GM21528 (cell line): ENCODE data around the gene FAM83G.
"Not testable (repeated sequence)": the region's sequence is repeated elsewhere in the genome, so short reads cannot be mapped to it uniquely, and the experiment has no call there.

Experiments
- ATAC-seq: cut with Tn5 transposase; IDR thresholded peaks from one replicate; pipeline ENCODE4 v1.9.1; 2021; ENCODE audit warnings: mild to moderate bottlenecking, moderate library complexity; ENCODE audit not compliant: unreplicated experiment, low FRiP score

The FAM83G gene

GRCh38 chr17:18959071-18959844 is 45.3 kb downstream of the FAM83G start:
- ATAC-seq, result no peak

DNA sequence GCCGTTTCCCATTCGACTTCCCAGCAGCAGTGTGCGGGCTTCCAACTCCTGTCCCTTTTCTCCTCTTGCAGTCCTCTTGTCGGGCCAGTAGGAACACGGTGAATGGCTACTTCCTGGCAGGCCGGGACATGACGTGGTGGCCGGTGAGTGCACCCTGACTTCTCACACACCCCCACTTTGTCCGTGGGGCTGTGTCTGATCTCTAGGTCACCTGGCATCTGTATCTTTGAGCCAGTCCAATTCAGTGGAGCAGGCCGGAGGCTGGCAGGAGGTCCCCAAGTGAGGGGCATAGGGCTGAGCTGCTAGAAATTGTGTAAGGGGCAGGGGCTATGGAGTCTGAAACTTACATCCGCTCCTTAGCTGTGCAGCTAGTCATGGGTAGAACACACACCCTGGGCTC is 46.0 kb downstream of the FAM83G start:
- ATAC-seq, result no peak

- no peak for ATAC-seq
Measured at GRCh38 chr17:18957831-18958230, 46.7 kb downstream of the FAM83G start.

DNA sequence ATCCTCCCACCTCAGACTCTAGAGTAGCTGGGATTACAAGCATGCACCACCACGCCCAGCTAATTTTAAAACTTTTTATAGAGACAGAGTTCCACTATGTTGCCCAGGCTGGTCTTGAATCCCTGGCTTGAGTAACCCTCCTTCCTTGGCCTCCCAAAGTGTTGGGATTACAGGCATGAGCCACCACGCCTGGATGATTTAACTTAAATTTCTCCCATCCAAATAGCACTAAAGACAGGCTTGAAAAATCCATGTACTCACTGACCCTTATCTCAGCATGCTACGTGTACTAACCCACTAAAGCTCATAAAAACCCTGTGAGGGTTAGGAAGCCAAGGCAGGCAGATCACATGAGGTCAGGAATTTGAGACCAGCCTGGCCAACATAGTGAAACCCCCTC is 48.0 kb downstream of the FAM83G start:
- ATAC-seq, result no peak

DNA sequence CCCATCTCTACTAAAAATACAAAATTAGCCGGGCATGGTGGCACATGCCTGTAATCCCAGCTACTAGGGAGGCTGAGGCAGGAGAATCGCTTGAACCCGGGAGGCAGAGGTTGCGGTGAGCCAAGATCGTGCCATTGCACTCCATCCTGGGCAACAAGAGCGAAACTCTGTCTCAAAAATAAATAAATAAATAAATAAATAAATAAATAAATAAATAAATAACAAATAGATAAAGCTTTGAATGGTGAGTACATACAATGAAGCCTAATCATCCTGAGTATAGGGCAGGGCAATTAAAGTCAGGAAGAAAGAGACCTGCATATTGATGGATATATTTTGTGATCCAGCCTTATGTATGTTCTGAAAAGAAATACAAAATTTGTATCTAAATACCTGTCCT is 48.5 kb downstream of the FAM83G start:
- ATAC-seq, result not testable (repeated sequence)

DNA sequence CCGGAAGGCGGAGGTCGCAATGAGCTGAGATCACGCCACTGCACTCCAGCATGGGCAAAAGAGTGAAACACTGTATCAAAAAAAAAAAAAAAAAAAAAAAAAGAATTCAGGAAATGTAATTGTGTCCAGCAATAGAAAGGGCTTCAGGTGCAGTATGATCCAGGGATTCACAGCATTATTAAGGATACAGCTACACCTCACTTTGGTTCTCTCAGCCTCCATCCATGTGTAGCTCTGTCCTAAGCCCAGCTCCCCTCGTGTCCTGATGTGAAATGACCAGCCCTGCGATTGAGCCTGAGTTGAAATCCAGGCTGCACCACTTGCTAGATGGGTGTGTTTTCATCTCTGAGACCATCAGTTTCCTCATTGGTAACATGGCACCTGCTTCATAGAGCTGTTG is 49.6 kb downstream of the FAM83G start:
- no peak for ATAC-seq

DNA sequence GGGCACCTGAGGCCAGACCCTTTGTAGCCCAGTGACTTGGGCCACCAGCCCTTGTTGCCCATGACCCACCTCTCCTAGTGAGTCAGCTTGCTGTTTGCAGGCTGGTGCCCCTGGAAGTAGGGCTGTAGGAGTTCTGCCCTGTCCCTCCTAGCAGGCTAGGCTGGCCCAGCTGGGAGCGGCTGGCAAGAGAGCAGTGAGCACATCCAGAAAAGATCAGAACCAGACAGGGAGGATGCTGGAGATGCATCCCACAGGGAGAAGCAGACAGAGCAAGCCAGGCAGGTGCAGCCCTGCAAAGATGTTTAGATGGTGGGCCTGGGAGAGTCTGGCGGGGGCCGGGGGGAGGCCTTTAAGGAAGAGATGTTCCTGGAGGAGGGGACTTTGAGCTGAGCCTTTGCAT is 50.2 kb downstream of the FAM83G start:
- no peak for ATAC-seq

DNA sequence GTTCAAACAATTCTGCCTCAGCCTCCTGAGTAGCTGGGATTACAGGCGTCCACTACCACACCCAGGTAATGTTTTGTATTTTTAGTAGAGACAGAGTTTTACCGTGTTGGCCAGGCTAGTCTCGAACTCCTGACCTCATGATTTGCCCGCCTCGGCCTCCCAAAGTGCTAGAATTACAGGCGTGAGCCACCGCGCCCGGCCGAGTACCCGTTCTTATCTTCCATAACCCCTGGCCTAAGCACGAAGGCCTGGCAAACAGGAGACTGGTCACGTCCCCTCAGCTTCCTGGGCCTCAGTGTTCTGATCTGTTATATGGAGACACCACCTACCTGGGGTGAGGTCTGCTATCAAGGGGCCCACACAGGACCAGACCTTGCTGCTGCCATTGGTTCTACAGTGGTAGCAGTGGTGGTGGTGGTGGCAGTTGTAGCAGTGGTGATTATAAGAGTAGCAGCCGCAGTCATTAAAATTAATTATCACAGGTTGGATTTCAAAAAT is 51.3 kb downstream of the FAM83G start:
- no peak for ATAC-seq

DNA sequence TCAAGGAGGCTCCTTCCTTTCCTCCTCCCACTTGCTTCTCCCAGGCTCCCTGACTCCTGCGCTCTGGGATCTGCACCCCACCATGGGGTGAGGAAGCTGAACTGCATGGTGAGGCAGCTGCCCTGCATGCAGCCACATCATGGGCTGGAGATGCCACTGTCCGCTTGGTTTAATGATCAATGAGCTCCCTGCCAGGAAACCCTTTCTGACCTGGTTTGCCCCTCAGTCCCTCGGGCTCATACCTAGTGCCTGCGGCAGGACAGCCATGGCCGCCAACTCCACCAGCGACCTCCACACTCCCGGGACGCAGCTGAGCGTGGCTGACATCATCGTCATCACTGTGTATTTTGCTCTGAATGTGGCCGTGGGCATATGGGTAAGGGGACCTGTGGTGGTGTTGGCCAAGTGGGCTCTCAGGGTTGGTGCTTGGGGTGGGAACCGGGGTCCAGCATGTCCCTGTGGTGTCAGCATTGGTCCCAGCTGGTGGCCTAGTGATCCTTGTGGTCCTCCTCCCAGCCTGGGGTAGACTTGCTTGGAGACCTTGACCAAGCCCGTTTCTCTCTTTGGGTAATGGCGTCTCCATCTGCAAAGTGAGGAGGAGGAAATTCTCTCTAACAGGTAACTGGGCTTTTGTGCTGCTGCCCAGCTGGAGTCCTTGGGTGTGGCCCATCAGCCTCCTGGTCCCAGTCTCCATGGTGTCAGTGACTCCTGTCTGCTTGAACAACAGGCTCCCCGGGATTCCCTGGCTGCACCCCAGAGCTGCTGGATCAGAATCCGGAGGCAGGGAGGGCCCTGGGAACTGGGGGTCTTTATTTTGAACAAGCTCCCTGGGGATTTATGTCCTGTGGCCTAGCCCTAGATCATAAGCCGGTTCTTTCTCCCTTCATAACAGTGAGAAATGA is 52.4 kb downstream of the FAM83G start, which contains the start of gene SLC5A10:
TSS of gene SLC5A10 (plus strand) at position 225 of the 902 bp plus-strand sequence. CDS start at position 266, 41 bp downstream.
- ATAC-seq, result no peak

GRCh38 chr17:18950944-18951905 is 53.3 kb downstream of the FAM83G start:
- ATAC-seq, result no peak

- ATAC-seq, result no peak
Measured at GRCh38 chr17:18950346-18950745, 54.2 kb downstream of the FAM83G start.

DNA sequence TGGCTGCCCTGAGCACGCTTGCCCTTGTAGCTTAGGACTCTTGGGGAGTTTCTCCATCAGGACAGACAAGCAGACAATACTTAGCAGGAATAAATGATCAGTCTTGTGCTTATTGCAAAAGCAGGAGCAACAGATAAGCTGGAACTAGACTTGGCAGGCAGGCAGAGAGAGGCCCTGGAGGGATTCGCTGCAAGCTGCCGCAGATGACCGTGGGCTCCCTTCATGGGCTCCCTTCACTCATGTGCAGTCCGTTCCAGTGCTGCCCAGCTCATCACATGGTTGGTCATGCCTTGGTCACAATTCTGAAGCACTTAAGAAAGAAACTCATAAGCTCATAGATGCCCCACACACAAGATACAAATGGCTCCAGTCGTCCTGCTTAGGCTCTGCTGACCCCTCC is 55.0 kb downstream of the FAM83G start:
- no peak for ATAC-seq

DNA sequence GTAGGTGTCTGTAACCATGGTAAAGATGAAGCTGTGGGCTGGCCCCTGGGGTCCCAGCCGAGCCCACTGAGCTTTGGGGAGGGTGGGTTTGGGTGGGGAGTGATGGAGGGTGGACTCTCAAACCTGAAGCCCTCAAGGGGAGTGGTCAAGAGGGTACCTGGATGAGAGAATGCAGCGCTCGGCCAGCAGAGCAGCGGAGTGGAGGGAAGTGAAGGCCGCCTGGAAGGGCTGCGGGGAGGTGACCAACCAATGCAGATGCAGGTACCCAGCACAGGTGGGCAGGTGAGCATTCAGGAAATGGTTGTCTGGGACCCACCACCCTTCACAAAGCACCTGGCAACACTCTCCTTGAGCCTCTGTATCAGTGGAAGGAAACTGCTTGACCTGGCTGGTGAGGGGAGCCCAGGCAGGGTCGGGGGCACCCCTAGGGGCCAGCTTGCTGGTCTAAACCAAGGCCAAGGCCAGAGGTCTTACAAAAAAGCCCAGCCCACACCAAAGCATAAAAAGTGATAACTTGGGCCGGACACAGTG is 56.0 kb downstream of the FAM83G start:
- ATAC-seq, result no peak

- ATAC-seq, result no peak
Measured at GRCh38 chr17:18947866-18948265, 56.7 kb downstream of the FAM83G start.

DNA sequence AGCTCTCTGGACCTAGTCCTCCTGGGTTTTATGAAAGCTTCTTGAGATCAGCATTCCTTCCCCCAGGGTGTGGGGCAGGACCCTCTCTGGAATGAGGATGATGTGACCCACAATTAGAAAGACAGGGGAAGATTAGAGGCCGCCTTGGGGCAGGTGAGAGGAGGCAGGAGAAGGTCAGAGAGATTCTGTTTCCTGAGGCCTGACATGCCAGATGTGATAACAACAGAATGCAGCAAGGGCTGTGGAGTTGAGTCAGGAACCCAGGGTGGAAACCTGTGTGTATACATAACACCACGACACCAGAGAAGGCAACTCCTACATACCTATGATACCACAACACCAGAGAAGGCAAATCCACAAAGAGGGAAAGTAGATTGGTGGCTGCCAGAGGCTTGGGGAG is 58.0 kb downstream of the FAM83G start:
- no peak for ATAC-seq

DNA sequence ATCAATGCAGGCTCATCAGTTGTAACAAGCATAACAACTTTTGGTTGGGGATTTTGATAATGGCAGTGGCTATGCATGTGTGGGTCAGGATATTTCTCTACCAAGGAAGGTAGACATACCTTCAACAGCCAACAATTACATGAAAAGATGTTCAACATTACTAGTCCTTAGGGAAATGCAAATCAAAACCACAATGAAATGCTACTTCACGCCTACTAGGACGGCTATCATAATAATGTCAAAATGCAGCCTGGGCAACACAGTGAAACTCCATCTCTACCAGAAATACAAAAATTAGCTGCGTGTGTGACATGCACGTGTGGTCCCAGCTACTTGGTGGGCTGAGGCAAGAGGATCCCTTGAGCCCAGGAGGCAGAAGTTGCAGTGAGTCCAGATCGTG is 59.9 kb downstream of the FAM83G start:
- ATAC-seq, result no peak

DNA sequence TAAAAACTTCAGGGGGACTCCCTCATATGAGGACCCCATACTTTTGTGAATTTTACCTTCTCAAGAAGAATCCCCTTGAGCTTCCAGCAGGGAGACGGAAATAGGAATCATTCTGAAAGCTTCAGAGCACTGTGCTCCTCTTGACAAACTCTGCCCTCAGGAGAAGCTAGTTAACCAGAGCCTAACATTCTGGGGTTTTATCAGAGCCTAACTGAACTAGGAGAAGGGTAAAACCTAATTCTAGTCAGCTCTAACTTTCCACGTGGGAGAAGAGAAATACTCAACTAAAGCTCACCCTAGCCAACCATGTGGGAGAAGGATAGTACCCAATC is 65.9 kb downstream of the FAM83G start:
- no peak for ATAC-seq

DNA sequence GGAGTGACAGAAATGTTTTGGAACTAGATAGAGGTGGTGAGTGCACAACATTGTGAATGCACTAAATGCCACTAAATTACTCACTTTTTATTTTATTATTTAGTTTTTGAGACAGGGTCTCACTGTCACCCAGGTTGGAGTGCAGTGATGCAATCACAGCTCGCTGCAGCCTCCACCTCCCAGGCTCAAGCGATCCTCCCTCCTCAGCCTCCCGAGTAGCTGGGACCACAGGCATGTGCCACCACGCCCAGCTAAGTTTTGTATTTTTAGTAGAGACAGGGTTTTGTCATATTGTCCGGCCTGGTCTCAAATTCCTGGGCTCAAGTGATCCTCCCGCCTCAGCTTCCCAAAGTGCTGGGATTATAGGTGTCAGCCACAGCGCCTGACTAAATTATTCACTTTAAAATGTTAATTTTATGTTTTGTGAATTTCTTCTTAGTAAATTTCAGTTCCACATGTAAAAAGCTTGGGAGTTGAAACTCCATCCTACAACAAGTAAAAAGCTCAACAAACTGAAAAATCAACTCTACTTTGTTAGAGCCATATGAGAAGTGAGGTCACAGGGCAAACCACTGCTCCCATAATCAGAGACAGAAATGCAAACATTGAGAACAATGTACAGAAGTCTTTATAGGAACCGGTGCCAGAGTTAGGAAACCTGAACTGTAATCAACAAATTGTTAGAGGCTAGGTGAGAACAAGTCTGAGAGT is 66.4 kb downstream of the FAM83G start:
- no peak for ATAC-seq
